ENCODE results near the gene CLSTN1.

The CLSTN1 gene

GRCh38 chr1:9850442-9851162, 26.8 kb upstream of the CLSTN1 start:
- no peak for DNase-seq

GRCh38 chr1:9849691-9850441, 26.1 kb upstream of the CLSTN1 start:
- DNase-seq, result no peak

DNA sequence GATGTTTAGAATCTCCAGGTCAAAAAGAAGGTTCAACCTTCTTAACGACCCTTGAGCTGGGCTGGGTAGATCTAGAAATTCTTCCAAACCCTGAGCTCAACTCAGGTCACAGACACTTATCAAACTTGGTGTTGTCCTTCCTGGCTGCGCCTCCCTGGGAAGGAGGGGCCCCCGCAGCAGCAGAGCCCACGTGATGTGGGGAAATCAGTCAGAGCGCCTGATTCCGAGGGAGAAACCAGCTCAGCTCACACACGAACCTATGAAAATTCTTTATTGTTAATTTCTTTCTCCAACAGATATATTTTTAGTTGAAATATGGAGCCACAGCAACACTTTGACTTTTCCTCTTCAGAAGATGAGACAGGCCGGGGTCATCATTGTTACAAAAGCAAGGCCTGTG, 24.3 kb upstream of the CLSTN1 start:
- no peak for DNase-seq

- DNase-seq, result no peak
Measured at GRCh38 chr1:9847269-9847668, 23.5 kb upstream of the CLSTN1 start.

DNA sequence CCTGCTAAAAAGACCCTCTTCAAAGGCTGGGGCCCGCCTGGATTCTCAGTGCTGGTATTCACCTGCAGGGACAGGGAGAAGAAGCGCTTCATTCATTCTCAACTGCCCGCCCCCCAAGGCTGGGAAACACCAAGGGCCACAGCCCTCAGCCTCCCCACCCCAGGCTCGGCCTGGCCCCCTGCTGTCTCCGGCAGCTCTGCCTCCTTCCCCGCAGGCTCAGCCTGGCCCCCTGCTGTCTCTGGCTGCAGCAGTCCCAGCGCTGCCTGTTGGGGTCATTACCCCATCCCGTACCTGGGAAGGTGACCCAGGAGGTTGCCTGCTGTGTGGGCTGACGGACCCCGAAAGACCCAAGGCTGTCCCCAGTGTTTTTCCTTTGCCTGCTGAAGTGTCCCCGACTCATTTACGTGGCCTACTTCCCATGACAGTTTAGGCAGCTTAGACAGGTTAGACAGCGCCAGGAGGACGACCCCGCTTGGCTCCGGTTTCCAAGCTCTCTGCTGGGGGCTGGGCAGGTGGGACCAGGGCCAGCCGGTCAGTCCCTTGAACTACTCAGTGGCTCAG, 22.9 kb upstream of the CLSTN1 start:
- DNase-seq, result no peak

DNA sequence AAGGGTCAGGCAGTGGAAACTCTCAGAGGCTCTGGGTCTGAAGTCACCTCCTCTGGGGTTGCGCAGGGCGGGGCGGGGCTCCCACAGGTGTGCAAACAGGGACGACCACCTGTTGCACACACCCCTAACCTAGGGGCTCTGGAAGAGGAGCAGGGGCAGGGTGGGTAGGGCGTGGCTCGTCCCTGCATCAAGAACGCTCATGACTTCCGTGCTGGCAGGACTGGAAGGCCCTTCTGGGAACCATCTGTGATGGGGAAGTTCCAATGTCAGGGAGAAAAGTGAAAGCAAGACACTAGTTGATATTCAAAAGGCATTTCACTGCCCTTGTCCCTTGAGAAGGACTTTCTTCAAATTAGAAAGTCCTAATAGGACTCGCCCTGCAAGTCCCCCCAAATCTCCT, 22.1 kb upstream of the CLSTN1 start:
- no peak for DNase-seq

- no peak for DNase-seq
Measured at GRCh38 chr1:9844756-9845155, 21.0 kb upstream of the CLSTN1 start.

DNA sequence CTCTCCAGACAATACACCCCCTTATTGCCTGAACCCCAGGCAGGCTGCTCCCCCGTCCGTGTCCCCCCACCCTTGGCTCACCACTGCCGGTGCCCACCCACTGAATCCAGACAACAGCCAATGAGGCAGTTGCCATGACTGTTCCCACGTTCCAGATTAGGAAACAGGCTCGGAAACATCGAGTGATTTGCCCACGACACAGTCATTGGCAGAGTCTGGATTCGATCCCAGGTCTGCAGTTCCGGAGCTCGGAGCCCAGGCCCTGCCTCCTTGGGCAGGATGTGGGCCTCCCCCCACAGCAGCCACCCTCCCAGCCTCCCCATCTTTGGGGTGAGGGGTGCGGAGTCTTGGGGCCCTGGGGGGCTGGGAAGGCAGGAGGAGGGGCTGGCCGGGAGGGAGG, 20.3 kb upstream of the CLSTN1 start:
- DNase-seq, result no peak

- DNase-seq, result no peak
Measured at GRCh38 chr1:9843576-9843945, 19.8 kb upstream of the CLSTN1 start.

GRCh38 chr1:9842781-9843575, 19.2 kb upstream of the CLSTN1 start:
- DNase-seq, result no peak

DNA sequence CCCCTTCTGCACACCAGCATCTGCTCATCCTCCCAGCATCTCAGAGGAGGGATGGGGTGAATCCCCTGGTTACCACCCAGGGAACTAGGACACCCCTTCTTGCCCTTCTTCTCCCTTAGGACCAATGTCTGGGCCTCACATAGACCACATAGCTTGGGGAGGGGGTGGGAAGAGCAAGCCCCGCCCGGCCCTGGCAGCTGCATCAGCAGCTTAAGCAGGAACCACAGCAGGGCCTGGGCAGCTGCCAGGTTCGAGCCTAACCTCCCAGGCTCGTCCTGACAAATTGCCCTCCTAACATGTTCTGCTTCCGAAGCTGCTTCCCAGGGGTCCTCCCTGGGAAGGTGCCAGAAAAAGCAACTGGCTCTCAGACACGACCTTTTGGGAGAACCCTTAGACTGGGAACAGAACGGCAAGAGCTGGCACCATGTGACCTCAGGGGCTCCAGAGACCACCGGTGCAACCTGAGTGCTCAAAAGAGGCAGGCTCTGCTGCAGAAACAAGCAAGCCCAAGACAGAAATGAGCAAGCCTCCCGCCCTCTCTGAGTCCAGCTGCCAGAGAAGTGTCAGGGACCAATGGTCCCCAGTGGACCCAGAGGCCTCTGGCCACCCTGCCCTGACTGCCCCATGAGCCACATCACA, 18.4 kb upstream of the CLSTN1 start:
- DNase-seq, result no peak

DNA sequence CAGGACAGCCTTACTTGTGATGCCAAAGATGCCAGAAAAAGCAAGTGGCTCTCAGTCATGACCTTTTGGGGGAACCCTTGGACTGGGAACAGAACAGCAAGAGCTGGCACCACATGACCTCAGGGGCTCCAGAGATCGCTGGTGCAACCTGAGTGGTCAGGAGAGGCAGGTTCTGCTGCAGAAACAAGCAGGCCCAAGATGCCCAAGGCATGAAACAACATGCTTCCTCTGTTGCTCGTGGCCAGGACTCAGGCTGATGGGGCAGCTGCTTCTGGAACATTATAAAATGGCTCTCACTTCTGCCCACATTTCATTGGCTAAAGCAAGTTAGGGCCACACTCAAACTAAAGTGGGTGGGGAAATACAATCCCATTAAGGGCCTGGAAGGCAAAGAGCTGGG, 17.7 kb upstream of the CLSTN1 start:
- DNase-seq, result no peak

- DNase-seq, result no peak
Measured at GRCh38 chr1:9840176-9840575, 16.4 kb upstream of the CLSTN1 start.

GRCh38 chr1:9838946-9839345, 15.2 kb upstream of the CLSTN1 start:
- no peak for DNase-seq

- no peak for DNase-seq
Measured at GRCh38 chr1:9836632-9836960, 12.8 kb upstream of the CLSTN1 start.

- no peak for DNase-seq
Measured at GRCh38 chr1:9835758-9836631, 12.2 kb upstream of the CLSTN1 start.

GRCh38 chr1:9835404-9835757, 11.6 kb upstream of the CLSTN1 start:
- DNase-seq, result no peak

- no peak for DNase-seq
Measured at GRCh38 chr1:9833632-9834031, 9.9 kb upstream of the CLSTN1 start.

DNA sequence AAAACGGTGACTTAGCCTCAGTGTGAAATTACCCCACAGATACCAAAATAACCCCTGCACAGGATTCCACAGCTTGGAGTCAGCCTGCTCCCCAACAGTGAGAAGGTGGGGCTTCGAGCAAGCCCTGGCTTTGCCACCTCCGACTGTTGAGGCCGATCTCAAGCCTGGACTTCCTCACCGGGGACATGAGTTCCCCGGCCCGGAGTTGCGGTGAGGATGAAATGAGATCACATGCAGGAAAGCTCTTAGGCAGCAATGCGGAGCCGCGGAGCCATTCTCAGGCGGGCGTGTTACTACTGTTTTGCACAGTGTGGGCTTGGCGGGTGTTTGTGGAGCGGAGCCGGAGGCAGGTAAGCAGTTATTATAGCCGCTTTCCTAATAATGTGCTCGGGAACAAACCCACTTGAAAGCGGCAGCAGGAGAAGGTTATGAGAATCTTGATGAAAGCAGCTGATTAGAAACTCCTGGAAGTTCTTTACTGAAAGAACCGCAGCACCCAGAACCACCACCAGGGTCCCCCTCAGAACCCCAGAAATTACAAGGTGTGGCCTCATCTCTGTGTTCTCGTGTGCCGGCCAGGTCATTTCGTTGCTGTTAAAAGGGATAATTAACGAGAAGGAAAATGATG, 3.9 kb upstream of the CLSTN1 start:
- peak; percentile 13 for DNase-seq

- no peak for DNase-seq
Measured at GRCh38 chr1:9826616-9827015, 2.9 kb upstream of the CLSTN1 start.

- DNase-seq, result no peak
Measured at GRCh38 chr1:9826087-9826486, 2.3 kb upstream of the CLSTN1 start.
